Fibroblast of lung (primary cell): ENCODE results near the gene CELF2. TPM values are rescaled to one million over a fixed set of nuclear protein-coding genes. Genes with fewer than 3 reads are reported as not detected.

Experiments
- DNase-seq, 2 donors: peaks; one replicate each; pipeline versions ENCODE4 v3.0.0 to v3.0.0-alpha.2; 2010; ENCODE audit warnings: low read depth in 2 of 2
- H2AFZ ChIP-seq: 2 replicates; pipeline ENCODE4 v1.5.1; 2012; ENCODE audit warnings: low read length, control low read depth, inconsistent platforms
- H3K27ac ChIP-seq: 2 replicates; pipeline ENCODE4 v1.5.1; 2011; ENCODE audit warnings: low read length, control low read depth; ENCODE audit not compliant: insufficient read depth
- H3K27me3 ChIP-seq: 2 replicates; pipeline ENCODE4 v1.5.1; 2011; ENCODE audit warnings: mild to moderate bottlenecking, low read length; ENCODE audit not compliant: control insufficient read depth, insufficient read depth
- H3K36me3 ChIP-seq: 2 replicates; pipeline ENCODE4 v1.5.1; 2011; ENCODE audit warnings: low read length; ENCODE audit not compliant: control insufficient read depth, insufficient read depth
- H3K4me1 ChIP-seq: 2 replicates; pipeline ENCODE4 v1.5.1; 2011; ENCODE audit warnings: low read length; ENCODE audit not compliant: control insufficient read depth, insufficient read depth; ENCODE audit errors: extremely low read depth
- H3K4me2 ChIP-seq: 2 replicates; pipeline ENCODE4 v1.5.1; 2011; ENCODE audit warnings: low read length, control low read depth; ENCODE audit not compliant: insufficient read depth; ENCODE audit errors: extremely low read depth
- H3K4me3 ChIP-seq, 4 experiments: fragments of 200-600 bp in 1 of 4; sonication (generic) in 1 of 4; replicated peaks in 1 of 4; 2 replicates each; pipeline ENCODE4 v1.5.1; 2011 to 2016; ENCODE audit warnings: low read length in 4 of 4, low read depth in 3 of 4, mild to moderate bottlenecking in 3 of 4, control low read depth in 2 of 4, inconsistent platforms in 1 of 4, mixed read lengths in 1 of 4; ENCODE audit not compliant: insufficient read depth in 1 of 4; ENCODE audit errors: control extremely low read depth in 1 of 4
- H3K79me2 ChIP-seq: 2 replicates; pipeline ENCODE4 v1.5.1; 2012; ENCODE audit warnings: mild to moderate bottlenecking, low read length, inconsistent platforms; ENCODE audit not compliant: control insufficient read depth, insufficient read depth
- H3K9ac ChIP-seq: 2 replicates; pipeline ENCODE4 v1.5.1; 2011; ENCODE audit warnings: mild to moderate bottlenecking, low read length, control low read depth; ENCODE audit not compliant: insufficient read depth
- H3K9me3 ChIP-seq: 2 replicates; pipeline ENCODE4 v1.5.1; 2012; ENCODE audit warnings: low read depth, low read length; ENCODE audit not compliant: control insufficient read depth, insufficient read depth
- H4K20me1 ChIP-seq: 2 replicates; pipeline ENCODE4 v1.5.1; 2011; ENCODE audit warnings: low read length; ENCODE audit not compliant: control insufficient read depth, insufficient read depth; ENCODE audit errors: extremely low read depth
- CTCF ChIP-seq, 2 donors: IDR thresholded peaks in 1 of 2; conservative IDR thresholded peaks in 1 of 2; 1 replicate in 1 of 2; 2 replicates in 1 of 2; pipeline ENCODE4 v1.5.1; 2011 to 2012; ENCODE audit warnings: low read length in 2 of 2, control low read depth in 1 of 2, inconsistent platforms in 1 of 2, low read depth in 1 of 2, mild to moderate bottlenecking in 1 of 2
- EZH2 ChIP-seq: IDR thresholded peaks from 2 replicates; pipeline ENCODE4 v1.5.1; 2012; ENCODE audit warnings: low read length, control low read depth, mild to moderate bottlenecking; ENCODE audit errors: missing control alignments
- polyA plus RNA-seq, 2 donors: library from polyadenylated mRNA; depleted of rRNA in 1 of 2; stranded (reverse) in 1 of 2; unstranded in 1 of 2; fragments of >200 nt; gene quantifications; 2 replicates each; pipeline ENCODE4 v1.2.1, GENCODE V29; 2011 to 2012; ENCODE audit warnings: missing spikeins in 1 of 2
- total RNA-seq: library from RNA; depleted of rRNA; stranded (reverse); fragments of >200 nt; gene quantifications from 2 replicates; pipeline ENCODE4 v1.2.1, GENCODE V29; 2014

Gene CELF2
- total and polyA plus RNA-seq, 2 donors (not counting 1 experiment from before 2014, with no cell fraction given), result 16.9 to 25.1 TPM

- Histone ChIP-seq H3K4me3 (no peak overlapping the region), H3K4me1 (no peaks in the 10 kb centered on the region), H3K27me3 (no peaks in the 10 kb centered on the region), H4K20me1 (no peaks in the 10 kb centered on the region), H2AFZ (no peak overlapping the region), H3K79me2 (no peaks in the 10 kb centered on the region), H3K9me3 (no peaks in the 10 kb centered on the region), H3K4me2 (no peak overlapping the region), H3K27ac (no peak overlapping the region), H3K9ac (no peak overlapping the region), H3K36me3 (no peaks in the 10 kb centered on the region)
- TF ChIP-seq CTCF (conservative IDR thresholded peaks at IDR 0.05 in 1 of 2, IDR thresholded peaks at IDR 0.05 in 1 of 2; ENCODE audit: low read depth in 1 of 2, low read length in 2 of 2) (no peak), EZH2 (no peak)
- no peak for DNase-seq
Measured at GRCh38 chr10:11210211-11210922, 192.7 kb downstream of the CELF2 start.

GRCh38 chr10:11212288-11213085 is 194.8 kb downstream of the CELF2 start:
- H3K27me3 ChIP-seq, result no peaks in the 10 kb centered on the region
- no peaks in the 10 kb centered on the region for H3K36me3 ChIP-seq
- no peak overlapping the region for H3K9ac ChIP-seq
- H3K4me2 ChIP-seq, result no peak overlapping the region
- H3K4me3 ChIP-seq, result no peak overlapping the region
- no peaks in the 10 kb centered on the region for H3K79me2 ChIP-seq
- H3K4me1 ChIP-seq, result no peaks in the 10 kb centered on the region
- no peak for DNase-seq
- no peak overlapping the region for H2AFZ ChIP-seq
- H3K9me3 ChIP-seq, result no peaks in the 10 kb centered on the region
- H3K27ac ChIP-seq, result no peak overlapping the region
- H4K20me1 ChIP-seq, result no peaks in the 10 kb centered on the region
- no peak for TF ChIP-seq EZH2
- TF ChIP-seq CTCF (conservative IDR thresholded peaks at IDR 0.05 in 1 of 2, IDR thresholded peaks at IDR 0.05 in 1 of 2; ENCODE audit: low read depth in 1 of 2, low read length in 2 of 2), result no peak

DNA sequence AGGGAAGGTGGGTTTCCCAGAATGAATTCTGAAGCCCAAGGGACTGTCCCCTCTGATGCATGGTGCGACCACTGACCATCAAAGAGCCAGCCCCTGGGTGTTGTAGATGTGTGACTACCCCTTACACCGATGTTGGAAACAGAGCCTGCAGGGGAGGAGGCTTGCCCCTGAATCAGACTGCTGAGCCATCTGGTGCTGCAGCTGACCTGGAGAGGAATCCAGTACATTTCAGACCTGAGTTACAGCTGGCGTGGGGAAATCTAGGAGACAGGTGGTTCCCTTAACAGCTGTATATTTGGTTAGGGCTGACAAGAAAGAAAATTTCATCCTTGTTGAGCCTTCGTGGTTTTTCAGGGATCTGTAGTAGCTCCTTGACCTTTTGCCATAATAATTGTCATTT is 195.5 kb downstream of the CELF2 start:
- TF ChIP-seq EZH2, result no peak
- H3K4me1 ChIP-seq, result no peaks in the 10 kb centered on the region
- H3K9me3 ChIP-seq, result no peaks in the 10 kb centered on the region
- H3K4me3 ChIP-seq, result no peak overlapping the region
- H3K27ac ChIP-seq, result no peak overlapping the region
- no peaks in the 10 kb centered on the region for H3K79me2 ChIP-seq
- no peaks in the 10 kb centered on the region for H3K27me3 ChIP-seq
- no peak overlapping the region for H3K9ac ChIP-seq
- no peak overlapping the region for H2AFZ ChIP-seq
- no peaks in the 10 kb centered on the region for H3K36me3 ChIP-seq
- no peak for DNase-seq
- H4K20me1 ChIP-seq, result no peaks in the 10 kb centered on the region
- H3K4me2 ChIP-seq, result no peak overlapping the region
